Measurements from ENCODE around the gene CPA4. TPM values are rescaled to one million over a fixed set of nuclear protein-coding genes. Genes with fewer than 3 reads are reported as not detected.

The CPA4 gene
- total RNA-seq, 4 donors from 2014 or later = not detected

GRCh38 chr7:130274983-130275591 lies 17.9 kb upstream of the CPA4 start:
- WGBS, 2 donors = 75 to 85% methylated on average over 11 of the region's 11 CpGs
- no peak overlapping the region for H3K27ac ChIP-seq
- no peak for DNase-seq
- intact Hi-C loops (cut with DNase I) = loop anchor here (10.0 kb wide), 1 partner anchor 210 kb away; no protein-coding TSS in a partner anchor
- H3K27me3 ChIP-seq = no peaks in the 10 kb centered on the region
- peaks cover 0 to 6% of the 10 kb centered on the region in 2 donors for H3K4me1 ChIP-seq
- H3K36me3 ChIP-seq = no peaks in the 10 kb centered on the region
- H3K9me3 ChIP-seq = no peaks in the 10 kb centered on the region
- TF ChIP-seq POLR2A (IDR thresholded peaks at IDR 0.05) (no peak), CTCF (IDR thresholded peaks at IDR 0.05) (no peak)
- no peak overlapping the region for H3K4me3 ChIP-seq (replicated peaks in 1 of 3)

GRCh38 chr7:130275826-130276297 lies 17.1 kb upstream of the CPA4 start:
- TF ChIP-seq POLR2A (IDR thresholded peaks at IDR 0.05) (no peak), CTCF (IDR thresholded peaks at IDR 0.05) (no peak)
- DNase-seq = no peak
- H3K36me3 ChIP-seq = no peaks in the 10 kb centered on the region
- H3K27ac ChIP-seq = no peak overlapping the region
- no peaks in the 10 kb centered on the region for H3K27me3 ChIP-seq
- WGBS, 2 donors = 79 to 82% methylated on average over 5 of the region's 5 CpGs
- peaks cover 0 to 6% of the 10 kb centered on the region in 2 donors for H3K4me1 ChIP-seq
- no peaks in the 10 kb centered on the region for H3K9me3 ChIP-seq
- no peak overlapping the region for H3K4me3 ChIP-seq (replicated peaks in 1 of 3)
- intact Hi-C loops (cut with DNase I) = loop anchor here (10.0 kb wide), 1 partner anchor 209 kb away; no protein-coding TSS in a partner anchor

GRCh38 chr7:130276796-130277762 lies 15.9 kb upstream of the CPA4 start:
- intact Hi-C loops (cut with DNase I) = loop anchor here (10.0 kb wide), 1 partner anchor 208 kb away; no protein-coding TSS in a partner anchor
- H3K27me3 ChIP-seq = no peaks in the 10 kb centered on the region
- H3K36me3 ChIP-seq = no peaks in the 10 kb centered on the region
- no peak overlapping the region for H3K27ac ChIP-seq
- no peaks in the 10 kb centered on the region for H3K9me3 ChIP-seq
- H3K4me1 ChIP-seq = peaks cover 0 to 6% of the 10 kb centered on the region in 2 donors
- TF ChIP-seq POLR2A (IDR thresholded peaks at IDR 0.05) (no peak), CTCF (IDR thresholded peaks at IDR 0.05) (no peak)
- DNase-seq = no peak
- WGBS, 2 donors = 80 to 84% methylated on average over 10 of the region's 10 CpGs
- no peak overlapping the region for H3K4me3 ChIP-seq (replicated peaks in 1 of 3)

GRCh38 chr7:130277763-130278643 lies 15.0 kb upstream of the CPA4 start:
- H3K9me3 ChIP-seq = no peaks in the 10 kb centered on the region
- no peak overlapping the region for H3K27ac ChIP-seq
- intact Hi-C loops (cut with DNase I) = loop anchor here (10.0 kb wide), 1 partner anchor 207 kb away; no protein-coding TSS in a partner anchor
- DNase-seq = peak; percentile 52 to 58
- WGBS, 2 donors = 58 to 62% methylated on average over 15 of the region's 15 CpGs
- no peak overlapping the region for H3K4me3 ChIP-seq (replicated peaks in 1 of 3)
- TF ChIP-seq CTCF (IDR thresholded peaks at IDR 0.05) = peak in 5 of 6 experiments; percentile 21 to 68 (median 53)
- no peak for TF ChIP-seq POLR2A (IDR thresholded peaks at IDR 0.05)
- no peaks in the 10 kb centered on the region for H3K36me3 ChIP-seq
- H3K27me3 ChIP-seq = no peaks in the 10 kb centered on the region
- peaks cover 0 to 2% of the 10 kb centered on the region in 2 donors for H3K4me1 ChIP-seq
